Measurements from ENCODE around the gene RHEB. TPM values are rescaled to one million over a fixed set of nuclear protein-coding genes. Genes with fewer than 3 reads are reported as not detected.

The RHEB gene
- total and polyA plus RNA-seq, 2 experiments from 2014 or later: 101 to 239 TPM

GRCh38 chr7:151451156-151451555 is 68.5 kb downstream of the RHEB start:
- Histone ChIP-seq H3K79me2 (replicated peaks; ENCODE audit: insufficient read depth) (no peaks in the 10 kb centered on the region), H3K27me3 (ENCODE audit: insufficient read depth) (peaks cover 12% of the 10 kb centered on the region), H3K36me3 (ENCODE audit: insufficient read depth) (no peaks in the 10 kb centered on the region), H4K20me1 (replicated peaks; ENCODE audit: insufficient read depth) (no peaks in the 10 kb centered on the region), H3K4me1 (ENCODE audit: insufficient read depth) (peaks cover 19% of the 10 kb centered on the region), H3K27ac (ENCODE audit: low read depth) (no peak overlapping the region), H3K4me3 (no peak overlapping the region), H3F3A (replicated peaks; ENCODE audit: low read depth) (0 out of 2 replicates have a peak, but pooled peaks cover 4% of the 10 kb centered on the region), H2AFZ (no peak overlapping the region), H3K9me2 (ENCODE audit: insufficient read depth) (peaks cover 2% of the 10 kb centered on the region; the same call in 1 of the 2 replicates), H3K4me2 (no peak overlapping the region)
- no peak for DNase-seq (ENCODE audit: low spot score)
- Mint-ChIP-seq H3K27me3 (ENCODE audit: insufficient read depth, low read depth, poor library complexity) (peaks cover 13% of the 10 kb centered on the region), H3K4me1 (peaks cover 32% of the 10 kb centered on the region), H3K9me3 (no peaks in the 10 kb centered on the region; the same call in 2 of the 3 replicates), H3K4me3 (no peak overlapping the region), H3K27ac (no peak overlapping the region), H3K36me3 (ENCODE audit: low read depth) (peaks cover 8% of the 10 kb centered on the region)
- no peak for ATAC-seq
- TF ChIP-seq JUNB (IDR thresholded peaks at IDR 0.05; ENCODE audit: unreplicated experiment) (no peak), ETS1 (IDR thresholded peaks at IDR 0.05) (no peak), ZNF462 (CRISPR knock-in tag; IDR thresholded peaks at IDR 0.05) (no peak), REST (IDR thresholded peaks at IDR 0.05; ENCODE audit: unreplicated experiment) (no peak), CREB1 (CRISPR knock-in tag; IDR thresholded peaks at IDR 0.05; ENCODE audit: low read depth) (no peak), STAT1 (IDR thresholded peaks at IDR 0.05; ENCODE audit: unreplicated experiment) (no peak), NANOG (IDR thresholded peaks at IDR 0.05; ENCODE audit: borderline replicate concordance) (no peak), CTCF (conservative IDR thresholded peaks at IDR 0.05; ENCODE audit: low read depth in 2 of 2) (no peak), ZNF114 (CRISPR knock-in tag; IDR thresholded peaks at IDR 0.05) (no peak), EZH2 (IDR thresholded peaks at IDR 0.05; ENCODE audit: low read depth, unreplicated experiment) (no peak), EZH2phosphoT487 (IDR thresholded peaks at IDR 0.05; ENCODE audit: unreplicated experiment) (no peak), POLR2AphosphoS5 (IDR thresholded peaks at IDR 0.05; ENCODE audit: low read depth) (no peak), ZNF331 (CRISPR knock-in tag; IDR thresholded peaks at IDR 0.05; ENCODE audit: low read depth) (no peak)

Measured in GM23338 (cell line).